ENCODE data around the gene CEP192.

DNA sequence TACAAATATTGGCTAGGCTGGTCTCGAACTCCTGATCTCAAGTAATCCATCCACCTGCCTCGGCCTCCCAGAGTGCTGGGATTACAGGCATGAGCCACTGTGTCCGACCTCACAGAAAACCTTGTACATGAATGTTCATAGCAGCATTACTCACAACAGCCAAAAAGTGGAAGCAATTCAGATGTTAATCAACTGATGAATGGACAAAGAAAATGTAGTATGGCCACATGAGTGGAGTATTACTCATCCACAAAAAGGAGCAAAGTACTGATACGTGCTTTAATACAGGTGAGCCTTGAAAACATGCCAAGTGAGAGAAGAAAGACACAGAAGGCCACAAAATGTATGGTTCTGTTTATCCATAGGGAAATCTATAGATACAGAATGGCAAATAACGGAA lies 20.6 kb downstream of the CEP192 start:
- no peak for TF ChIP-seq CTCF (IDR thresholded peaks at IDR 0.05)
- TF ChIP-seq POLR2A (IDR thresholded peaks at IDR 0.05): no peak

All from uterus (tissue), 2 donors.